Measurements from ENCODE around the gene SKI. TPM values are rescaled to one million over a fixed set of nuclear protein-coding genes. Genes with fewer than 3 reads are reported as not detected.

SKI gene
- total and polyA plus RNA-seq, 9 of the 15 experiments (the other 6 are each of a cell fraction or from before 2014, with no cell fraction given) = 0.10 to 60.5 (median 4.6) TPM

GRCh38 chr1:2216767-2217058, 11.4 kb upstream of the SKI start:
- Histone ChIP-seq H3K4me3 (no peak overlapping the region), H2AFZ (ENCODE audit: low read depth, low read length) (no peak overlapping the region), H3K4me1 (replicated peaks in 1 of 2; ENCODE audit: control insufficient read depth in 2 of 2, insufficient read depth in 2 of 2, low read length in 2 of 2) (peaks cover 20 to 46% of the 10 kb centered on the region in 2 experiments), H4K20me1 (replicated peaks; ENCODE audit: control insufficient read depth, insufficient read depth, low read length) (no peaks in the 10 kb centered on the region), H3K27me3 (ENCODE audit: control insufficient read depth in 2 of 2, insufficient read depth in 2 of 2, low read length in 2 of 2) (no peaks in the 10 kb centered on the region), H3K4me2 (ENCODE audit: insufficient read depth, low read length) (no peak overlapping the region), H3K36me3 (ENCODE audit: control insufficient read depth, insufficient read depth, low read length) (no peaks in the 10 kb centered on the region), H3K79me2 (ENCODE audit: control insufficient read depth, insufficient read depth, low read length) (no peaks in the 10 kb centered on the region), H3K9me3 (replicated peaks; ENCODE audit: control insufficient read depth, insufficient read depth, low read depth, low read length) (no peaks in the 10 kb centered on the region), H3K27ac (ENCODE audit: extremely low read depth, low read depth, low read length) (no peak overlapping the region), H3K9me1 (ENCODE audit: control insufficient read depth, insufficient read depth, low read length) (no peaks in the 10 kb centered on the region), H3K9ac (ENCODE audit: insufficient read depth in 1 of 2, low read depth in 2 of 2, low read length in 2 of 2) (peak overlapping the region in 1 of 2 experiments; percentile 19; a peak in 1 of 4 replicates)
- BruUV-seq (replicated peaks) = no TSS peak
- CTCF ChIA-PET (ENCODE audit: low intra/inter-chr PET ratio) = no interaction called here
- in situ Hi-C loops (cut with MboI) = no loop called here
- WGBS (ENCODE audit: insufficient coverage, low coverage, missing lambda C conversion rate) = 19% methylated on average over 7 of the region's 7 CpGs
- POLR2A ChIA-PET = interaction anchor here (0.6 to 4.4 kb wide), 2 partner anchors 9 to 14 kb away, joined by 3 to 22 read pairs; no protein-coding TSS in a partner anchor
- FAIRE-seq (no peak), DNase-seq (ENCODE audit: extremely low read depth in 1 of 4, low spot score in 3 of 4) (no peak), ATAC-seq (no peak)
- no peak for TF ChIP-seq BRCA1 (IDR thresholded peaks at IDR 0.05)
- TF ChIP-seq BRCA1 (CRISPR knock-in tag; IDR thresholded peaks at IDR 0.05) = no peak
- TF ChIP-seq NFIX (CRISPR knock-in tag; IDR thresholded peaks at IDR 0.05; ENCODE audit: low read depth) = no peak
- no peak for TF ChIP-seq HEY1 (CRISPR knock-in tag; IDR thresholded peaks at IDR 0.05; ENCODE audit: borderline replicate concordance)
- no peak for TF ChIP-seq ZBTB2 (IDR thresholded peaks at IDR 0.05)
- TF ChIP-seq ZNF253 (CRISPR knock-in tag; conservative IDR thresholded peaks at IDR 0.05) = no peak
- no peak for TF ChIP-seq USF1 (CRISPR knock-in tag; IDR thresholded peaks at IDR 0.05)
- TF ChIP-seq ZFX (CRISPR knock-in tag; IDR thresholded peaks at IDR 0.05) = no peak
- TF ChIP-seq ZNF778 (CRISPR knock-in tag; IDR thresholded peaks at IDR 0.05) = no peak
- TF ChIP-seq POLR2A (conservative IDR thresholded peaks at IDR 0.05) = no peak
- no peak for TF ChIP-seq SRSF3 (IDR thresholded peaks at IDR 0.05; ENCODE audit: insufficient read depth, low read length)
- no peak for TF ChIP-seq RNF2 (IDR thresholded peaks at IDR 0.05)
- TF ChIP-seq ZNF24 (IDR thresholded peaks at IDR 0.05) = no peak
- intact Hi-C loops (cut with micrococcal nuclease) = no loop called here

Measured in K562 (cell line).